ENCODE data around the gene AKAP7. TPM values are rescaled to one million over a fixed set of nuclear protein-coding genes. Genes with fewer than 3 reads are reported as not detected.
"Not testable (repeated sequence)": the region's sequence is repeated elsewhere in the genome, so short reads cannot be mapped to it uniquely, and the experiment has no call there.

AKAP7 gene
- polyA plus RNA-seq, 1 experiment: 0.63 TPM

- POLR2A ChIA-PET: no interaction called here
- TF ChIP-seq CTCF (IDR thresholded peaks at IDR 0.05; ENCODE audit: insufficient read depth, low read depth, low read length): no peak
- Histone ChIP-seq H3K4me3 (ENCODE audit: low read depth, low read length) (no peak overlapping the region), H3K36me3 (ENCODE audit: control insufficient read depth, insufficient read depth, low read length) (no peaks in the 10 kb centered on the region), H3K27me3 (ENCODE audit: control insufficient read depth, insufficient read depth, low read length) (no peaks in the 10 kb centered on the region)
- DNase-seq (ENCODE audit: low read depth): no peak
- CTCF ChIA-PET: no interaction called here
Observed at GRCh38 chr6:131322125-131322524, 186.9 kb downstream of the AKAP7 start.

DNA sequence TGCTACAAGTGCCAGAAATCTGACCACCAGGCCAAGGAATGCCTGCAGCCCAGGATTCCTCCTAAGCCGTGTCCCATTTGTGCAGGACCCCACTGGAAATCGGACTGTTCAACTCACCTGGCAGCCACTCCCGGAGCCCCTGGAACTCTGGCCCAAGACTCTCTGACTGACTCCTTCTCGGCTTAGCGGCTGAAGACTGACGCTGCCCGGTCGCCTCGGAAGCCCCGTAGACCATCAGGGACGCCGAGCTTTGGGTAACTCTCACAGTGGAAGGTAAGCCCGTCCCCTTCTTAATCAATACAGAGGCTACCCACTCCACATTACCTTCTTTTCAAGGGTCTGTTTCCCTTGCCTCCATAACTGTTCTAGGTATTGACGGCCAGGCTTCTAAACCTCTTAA is 190.4 kb downstream of the AKAP7 start:
- POLR2A ChIA-PET, CTCF ChIA-PET: not testable (repeated sequence)

DNA sequence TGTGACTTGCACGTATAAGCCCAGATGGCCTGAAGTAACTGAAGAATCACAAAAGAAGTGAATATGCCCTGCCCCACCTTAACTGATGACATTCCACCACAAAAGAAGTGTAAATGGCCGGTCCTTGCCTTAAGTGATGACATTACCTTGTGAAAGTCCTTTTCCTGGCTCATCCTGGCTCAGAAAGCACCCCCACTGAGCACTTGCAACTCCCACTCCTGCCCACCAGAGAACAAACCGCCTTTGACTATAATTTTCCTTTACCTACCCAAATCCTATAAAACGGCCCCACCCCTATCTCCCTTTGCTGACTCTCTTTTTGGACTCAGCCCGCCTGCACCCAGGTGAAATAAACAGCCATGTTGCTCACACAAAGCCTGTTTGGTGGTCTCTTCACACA is 193.5 kb downstream of the AKAP7 start:
- DNase-seq (ENCODE audit: low read depth); H3K4me3 ChIP-seq (ENCODE audit: low read depth, low read length); H3K36me3 ChIP-seq (ENCODE audit: control insufficient read depth, insufficient read depth, low read length); CTCF ChIA-PET; POLR2A ChIA-PET; H3K27me3 ChIP-seq (ENCODE audit: control insufficient read depth, insufficient read depth, low read length): not testable (repeated sequence)

More for the DNA sequence above, 190.4 kb downstream of the AKAP7 start:
- H3K4me3 ChIP-seq (ENCODE audit: low read depth, low read length); H3K36me3 ChIP-seq (ENCODE audit: control insufficient read depth, insufficient read depth, low read length); H3K27me3 ChIP-seq (ENCODE audit: control insufficient read depth, insufficient read depth, low read length); DNase-seq (ENCODE audit: low read depth): not testable (repeated sequence)

- Histone ChIP-seq H3K4me3 (ENCODE audit: low read depth, low read length) (no peak overlapping the region), H3K27me3 (ENCODE audit: control insufficient read depth, insufficient read depth, low read length) (peaks cover 1% of the 10 kb centered on the region; the same call in 1 of the 2 replicates), H3K36me3 (ENCODE audit: control insufficient read depth, insufficient read depth, low read length) (no peaks in the 10 kb centered on the region)
- CTCF ChIA-PET: no interaction called here
- no peak for TF ChIP-seq CTCF (IDR thresholded peaks at IDR 0.05; ENCODE audit: insufficient read depth, low read depth, low read length)
- POLR2A ChIA-PET: no interaction called here
- no peak for DNase-seq (ENCODE audit: low read depth)
Observed at GRCh38 chr6:131331151-131331550, 195.9 kb downstream of the AKAP7 start.

- no peak for DNase-seq (ENCODE audit: low read depth)
- Histone ChIP-seq H3K27me3 (ENCODE audit: control insufficient read depth, insufficient read depth, low read length) (peaks cover 1% of the 10 kb centered on the region; the same call in 1 of the 2 replicates), H3K36me3 (ENCODE audit: control insufficient read depth, insufficient read depth, low read length) (no peaks in the 10 kb centered on the region), H3K4me3 (ENCODE audit: low read depth, low read length) (no peak overlapping the region)
- TF ChIP-seq CTCF (IDR thresholded peaks at IDR 0.05; ENCODE audit: insufficient read depth, low read depth, low read length): no peak
- ChIA-PET CTCF (interaction anchor here (0.6 kb wide), 1 partner anchor 1086 kb away, joined by 3 read pairs; no protein-coding TSS in a partner anchor), POLR2A (no interaction called here)
Observed at GRCh38 chr6:131331873-131332781, 196.9 kb downstream of the AKAP7 start.

Other genes with a start within 250 kb of the AKAP7 start
- 24.5 and 31.2 TPM in 2 replicates for gene EPB41L2, start 72.2 kb upstream of the AKAP7 start, polyA plus RNA-seq (2011; rRNA removed)